HuH-7 (cell line): ENCODE results near the gene PLCH2.
"Not testable (repeated sequence)": the region's sequence is repeated elsewhere in the genome, so short reads cannot be mapped to it uniquely, and the experiment has no call there.

ENCODE experiments used
- DNase-seq: peaks from one replicate; pipeline ENCODE4 v3.0.0; 2011; ENCODE audit warnings: low spot score

The PLCH2 gene

DNA sequence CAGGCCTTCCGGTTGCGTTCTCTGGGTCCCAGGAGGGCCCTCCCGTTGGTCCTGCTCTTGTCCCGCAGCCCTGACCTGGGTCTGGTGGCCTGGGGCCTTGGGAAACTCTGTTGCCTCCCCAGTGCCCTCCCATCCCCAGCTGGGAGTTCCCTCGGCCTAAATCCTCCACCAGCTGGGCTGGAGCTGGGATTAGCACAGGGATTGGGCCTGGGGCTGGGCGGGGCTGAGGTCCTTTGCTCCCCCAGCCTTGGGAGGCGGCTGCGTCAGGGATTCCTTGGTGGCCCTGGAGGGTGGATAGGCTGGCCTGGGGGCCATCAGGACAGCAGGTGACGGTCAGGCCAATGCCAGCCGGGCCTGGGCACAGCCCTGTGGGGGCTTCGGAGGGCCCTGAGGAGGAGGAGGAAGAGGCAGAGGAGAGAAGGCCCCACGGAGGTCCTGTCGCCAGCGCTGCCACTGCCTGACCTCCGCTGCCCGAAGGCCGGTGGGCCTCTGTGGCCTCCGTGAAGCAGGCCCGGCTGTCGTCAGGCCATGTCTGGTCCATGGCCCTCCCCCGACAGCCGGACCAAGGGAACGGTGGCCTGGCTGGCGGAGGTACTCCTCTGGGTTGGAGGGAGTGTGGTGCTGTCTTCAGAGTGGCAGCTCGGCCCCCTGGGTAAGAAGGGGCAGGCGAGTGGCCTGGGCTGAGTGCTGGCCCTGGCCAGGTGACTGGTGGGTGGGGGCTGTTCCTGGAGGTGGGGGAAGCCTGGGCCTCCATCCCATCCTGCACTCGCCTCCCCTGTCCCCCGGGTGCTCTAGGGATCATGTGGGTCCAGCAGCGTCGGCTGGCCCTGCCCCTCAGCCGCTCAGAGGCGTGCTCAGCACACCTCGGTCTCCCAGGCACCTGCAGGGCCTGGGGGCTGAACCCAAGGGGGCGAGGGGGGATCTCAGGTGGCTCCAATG, at the start of gene PLCH2:
Gene PLCH2 (plus strand): TSS at position 229 of the 939 bp plus-strand sequence. CDS start 300 bp downstream, at position 529.
- no peak for DNase-seq

- no peak for DNase-seq
Observed at GRCh38 chr1:2426540-2426939, 49.5 kb upstream of the PLCH2 start.

DNA sequence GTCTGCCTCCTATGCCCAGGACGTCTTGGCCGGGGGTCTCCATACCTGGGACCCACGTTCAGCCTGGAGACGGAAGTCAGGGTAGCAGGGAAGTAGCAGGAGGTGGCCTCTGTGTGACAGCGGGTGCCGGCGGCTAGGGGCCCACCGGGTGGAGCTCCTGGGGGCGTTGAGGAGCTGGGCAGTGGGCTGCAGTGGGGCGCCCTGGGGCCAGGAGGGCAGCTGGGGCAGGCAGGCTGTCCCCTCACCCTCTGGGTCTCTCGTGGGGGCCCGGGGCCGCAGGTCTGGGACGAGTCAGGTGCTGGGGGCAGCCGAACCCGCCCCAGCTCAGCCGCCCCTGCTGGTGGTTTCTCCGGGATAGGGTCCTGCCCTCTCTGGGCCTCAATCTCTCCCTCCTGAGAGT, 49.0 kb upstream of the PLCH2 start:
- DNase-seq = no peak

GRCh38 chr1:2427976-2428375, 48.1 kb upstream of the PLCH2 start:
- DNase-seq = no peak

DNA sequence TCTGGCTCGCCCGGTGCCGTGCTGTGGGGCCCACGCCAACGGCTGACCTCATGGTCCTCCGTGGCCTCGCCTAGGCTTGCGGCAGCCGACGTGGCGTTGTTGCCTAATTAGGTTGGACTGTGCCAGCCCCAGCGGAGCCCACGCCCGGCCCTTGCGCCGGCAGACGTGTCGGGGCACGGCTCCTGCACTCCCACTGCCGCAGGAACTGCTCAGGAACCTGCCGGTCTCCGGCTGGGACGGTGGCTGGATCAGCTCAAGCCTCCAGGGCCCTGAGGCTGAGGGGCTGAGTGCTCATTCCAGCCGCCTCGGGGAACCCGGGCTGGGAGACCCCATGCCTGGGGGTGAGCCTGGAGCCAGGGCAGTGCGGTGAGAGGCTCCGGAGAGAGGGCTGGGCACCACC, 47.6 kb upstream of the PLCH2 start:
- DNase-seq = no peak

- DNase-seq = no peak
Observed at GRCh38 chr1:2429780-2430591, 46.1 kb upstream of the PLCH2 start.

- DNase-seq = no peak
Observed at GRCh38 chr1:2430592-2430973, 45.5 kb upstream of the PLCH2 start.

- DNase-seq = no peak
Observed at GRCh38 chr1:2431103-2431502, 45.0 kb upstream of the PLCH2 start.

DNA sequence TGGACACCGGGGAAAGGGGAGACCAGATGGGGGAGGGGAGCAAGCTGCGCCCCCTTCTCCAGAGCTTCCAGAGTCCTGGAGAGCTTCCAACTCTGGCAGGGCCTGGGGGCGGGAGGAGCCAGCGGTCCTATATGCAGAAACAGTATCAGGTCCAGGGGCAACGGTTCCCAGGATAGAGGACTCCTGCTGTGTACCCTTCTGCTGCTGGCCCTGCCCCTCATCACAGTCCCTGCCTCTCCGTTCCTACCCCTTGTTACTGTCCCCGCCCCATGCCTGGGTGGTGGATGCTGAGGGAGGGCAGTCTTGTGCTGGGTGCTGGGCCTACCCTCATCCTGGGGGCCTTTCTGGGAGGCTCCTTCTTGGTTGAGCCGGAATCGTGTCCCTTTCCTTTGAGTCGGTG, 44.6 kb upstream of the PLCH2 start:
- no peak for DNase-seq

DNA sequence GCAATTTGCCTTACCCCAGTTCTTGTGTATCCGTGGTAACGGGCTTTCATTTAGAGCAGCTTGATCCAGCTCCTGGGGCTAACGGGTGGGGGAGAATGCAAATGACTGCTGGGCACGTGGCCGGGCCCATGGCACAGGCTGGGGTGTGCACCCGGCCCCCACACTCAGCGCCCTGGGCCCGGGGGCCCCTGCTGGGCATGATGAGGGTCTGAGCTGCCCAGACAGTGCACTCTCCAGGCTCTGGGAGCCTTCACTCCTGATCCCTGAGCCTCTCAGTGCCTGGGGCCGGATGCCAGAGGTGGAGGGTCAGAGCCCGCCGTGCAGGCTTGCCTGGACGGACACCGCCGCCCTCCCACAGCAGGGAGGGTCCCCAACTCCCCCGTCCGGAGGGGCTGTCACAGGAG, 43.6 kb upstream of the PLCH2 start:
- DNase-seq = no peak

DNA sequence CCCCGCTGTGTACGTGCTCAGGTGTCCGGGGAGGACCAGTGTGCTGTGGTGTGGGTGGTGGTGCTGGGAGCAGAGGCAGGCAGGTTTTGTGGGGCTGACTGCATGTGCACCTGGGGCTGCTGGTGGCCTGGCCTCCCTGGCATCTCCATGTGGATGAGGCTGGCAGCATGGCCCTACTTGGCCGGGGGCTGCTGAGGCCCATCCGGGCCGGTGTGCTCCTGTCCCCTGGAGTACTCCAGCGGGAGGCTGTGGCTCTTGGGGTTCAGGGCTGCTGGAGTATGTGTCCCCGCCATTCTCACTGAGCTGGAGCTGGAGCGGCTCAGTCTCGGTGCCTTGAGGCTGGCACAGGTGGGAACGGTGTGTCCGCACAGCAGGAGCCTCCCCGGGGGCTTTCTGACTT, 42.9 kb upstream of the PLCH2 start:
- no peak for DNase-seq

DNA sequence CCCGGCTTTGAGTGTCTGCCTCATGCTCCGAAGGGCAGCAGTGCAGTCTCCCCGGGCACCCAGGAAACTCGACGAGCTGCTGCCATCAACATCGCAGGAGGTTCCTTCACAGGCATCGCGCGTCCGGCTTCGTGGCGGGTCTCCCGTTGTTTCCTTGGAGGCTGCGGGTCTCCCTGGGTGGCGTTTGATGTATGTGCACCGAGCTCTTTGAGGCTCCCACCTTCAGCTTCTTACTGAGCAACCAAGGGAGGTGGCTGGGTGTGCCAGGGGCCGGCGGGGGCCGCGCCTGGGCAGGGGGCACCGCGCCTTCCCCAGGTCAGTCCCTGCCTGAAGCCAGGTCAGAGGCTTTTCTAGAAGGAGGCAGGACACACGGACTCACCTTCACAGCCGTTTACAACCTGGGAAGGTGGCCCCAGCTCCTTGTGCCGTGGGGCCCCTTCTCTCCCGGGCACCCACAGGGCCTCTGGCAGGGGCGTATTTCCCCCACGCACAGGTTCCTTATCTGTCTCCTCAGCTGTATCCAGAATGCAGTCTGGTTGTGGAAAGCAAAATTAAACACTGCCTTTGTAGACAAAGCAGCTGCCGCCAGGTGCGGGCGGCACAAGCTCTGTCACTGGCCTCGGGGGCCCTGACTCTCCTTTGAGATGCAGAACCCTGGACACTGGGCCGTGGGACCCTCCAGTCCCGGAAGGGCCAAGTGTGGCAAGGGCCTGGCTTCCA, 42.0 kb upstream of the PLCH2 start:
- DNase-seq = no peak

GRCh38 chr1:2435091-2435490, 41.0 kb upstream of the PLCH2 start:
- no peak for DNase-seq

GRCh38 chr1:2435746-2436355, 40.2 kb upstream of the PLCH2 start:
- DNase-seq = no peak

DNA sequence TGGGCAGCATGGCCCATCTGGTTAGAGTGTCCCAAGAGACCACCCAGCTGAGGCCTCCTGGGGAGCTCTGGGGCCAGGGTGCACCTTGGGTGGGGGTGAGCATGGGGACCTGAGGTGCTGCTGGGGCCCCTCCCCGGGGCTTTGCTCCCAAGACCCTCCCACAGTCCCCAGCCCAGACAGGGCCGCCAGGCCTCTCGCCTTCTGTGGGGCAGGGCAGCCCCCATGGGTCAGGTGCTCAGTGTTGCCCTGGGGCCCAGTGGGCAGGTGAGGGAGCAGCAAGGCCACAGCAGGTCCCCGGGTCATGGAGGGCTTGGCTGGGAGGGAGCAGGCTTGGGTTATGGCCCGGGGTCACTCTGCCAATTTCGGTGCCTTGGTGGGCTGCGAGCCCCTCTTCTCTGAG, 39.2 kb upstream of the PLCH2 start:
- DNase-seq = no peak

DNA sequence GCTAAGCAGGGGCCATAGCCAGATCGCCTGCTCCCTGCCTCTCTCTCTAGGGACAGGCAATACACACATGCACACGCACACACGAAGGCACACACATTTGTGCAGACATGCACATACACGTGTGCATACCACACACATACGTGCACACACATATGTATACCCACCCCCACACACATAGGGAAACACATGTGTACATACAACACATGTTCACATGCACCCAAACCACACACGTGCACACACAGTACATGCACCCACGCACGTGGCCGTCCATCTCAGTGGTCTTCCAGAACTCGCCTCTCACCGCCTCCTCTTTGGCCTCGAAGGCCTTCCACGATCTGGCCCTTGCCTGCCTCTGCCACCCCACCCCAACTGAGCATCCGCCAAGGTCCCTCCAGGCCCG, 38.5 kb upstream of the PLCH2 start:
- no peak for DNase-seq

GRCh38 chr1:2438038-2438437, 38.1 kb upstream of the PLCH2 start:
- DNase-seq = no peak

- no peak for DNase-seq
Observed at GRCh38 chr1:2438641-2439040, 37.4 kb upstream of the PLCH2 start.

GRCh38 chr1:2439369-2439768, 36.7 kb upstream of the PLCH2 start:
- no peak for DNase-seq

DNA sequence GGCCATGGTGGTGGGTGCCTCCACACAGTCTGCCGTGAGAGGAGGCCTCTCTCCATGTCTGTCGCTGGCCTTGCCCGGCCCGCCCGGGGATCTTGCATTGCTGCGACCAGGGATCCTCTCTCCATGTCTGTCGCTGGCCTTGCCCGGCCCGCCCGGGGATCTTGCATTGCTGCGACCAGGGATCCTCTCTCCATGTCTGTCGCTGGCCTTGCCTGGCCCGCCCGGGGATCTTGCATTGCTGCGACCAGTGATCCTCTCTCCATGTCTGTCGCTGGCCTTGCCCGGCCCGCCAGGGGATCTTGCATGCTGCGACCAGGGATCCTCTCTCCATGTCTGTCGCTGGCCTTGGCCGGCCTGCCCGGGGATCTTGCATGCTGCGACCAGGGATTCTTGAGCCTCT, 35.7 kb upstream of the PLCH2 start:
- DNase-seq = not testable (repeated sequence)

GRCh38 chr1:2441746-2442145, 34.3 kb upstream of the PLCH2 start:
- no peak for DNase-seq

GRCh38 chr1:2442661-2443060, 33.4 kb upstream of the PLCH2 start:
- no peak for DNase-seq
